Vagina (tissue), 2 donors: Measurements from ENCODE around the gene MTA1.

Source experiments
- POLR2A ChIP-seq, 2 donors: fragments of 450-650 bp; IDR thresholded peaks; one replicate each; pipeline ENCODE4 v1.6.1; 2017; ENCODE audit warnings: antibody characterized with exemption in 2 of 2, mild to moderate bottlenecking in 2 of 2, moderate library complexity in 2 of 2
- POLR2AphosphoS5 ChIP-seq, 2 donors: sonication (generic); formaldehyde crosslinking; IDR thresholded peaks; one replicate each; pipeline ENCODE4 v1.9.0; 2017; ENCODE audit warnings: antibody characterized with exemption in 2 of 2, mild to moderate bottlenecking in 2 of 2, low read depth in 1 of 2; ENCODE audit not compliant: insufficient read depth in 1 of 2
- TF ChIP-seq, protein P1 (sequence below), 3 experiments: fragments of 450-650 bp in 2 of 3; fragments of 200-600 bp in 1 of 3; sonication (generic) in 1 of 3; IDR thresholded peaks; one replicate each; pipeline ENCODE4 v1.5.1; 2017 to 2019; ENCODE audit warnings: antibody characterized with exemption in 3 of 3, mild to moderate bottlenecking in 2 of 3, moderate library complexity in 2 of 3

- TF ChIP-seq, protein P1, sequence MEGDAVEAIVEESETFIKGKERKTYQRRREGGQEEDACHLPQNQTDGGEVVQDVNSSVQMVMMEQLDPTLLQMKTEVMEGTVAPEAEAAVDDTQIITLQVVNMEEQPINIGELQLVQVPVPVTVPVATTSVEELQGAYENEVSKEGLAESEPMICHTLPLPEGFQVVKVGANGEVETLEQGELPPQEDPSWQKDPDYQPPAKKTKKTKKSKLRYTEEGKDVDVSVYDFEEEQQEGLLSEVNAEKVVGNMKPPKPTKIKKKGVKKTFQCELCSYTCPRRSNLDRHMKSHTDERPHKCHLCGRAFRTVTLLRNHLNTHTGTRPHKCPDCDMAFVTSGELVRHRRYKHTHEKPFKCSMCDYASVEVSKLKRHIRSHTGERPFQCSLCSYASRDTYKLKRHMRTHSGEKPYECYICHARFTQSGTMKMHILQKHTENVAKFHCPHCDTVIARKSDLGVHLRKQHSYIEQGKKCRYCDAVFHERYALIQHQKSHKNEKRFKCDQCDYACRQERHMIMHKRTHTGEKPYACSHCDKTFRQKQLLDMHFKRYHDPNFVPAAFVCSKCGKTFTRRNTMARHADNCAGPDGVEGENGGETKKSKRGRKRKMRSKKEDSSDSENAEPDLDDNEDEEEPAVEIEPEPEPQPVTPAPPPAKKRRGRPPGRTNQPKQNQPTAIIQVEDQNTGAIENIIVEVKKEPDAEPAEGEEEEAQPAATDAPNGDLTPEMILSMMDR (IDR thresholded peaks at IDR 0.05): peak; percentile 35 to 51 (median 37)
- TF ChIP-seq POLR2A (IDR thresholded peaks at IDR 0.05): peak in 1 of 2 donors; percentile 67
- TF ChIP-seq POLR2AphosphoS5 (IDR thresholded peaks at IDR 0.05; ENCODE audit: insufficient read depth in 1 of 2, low read depth in 1 of 2): peak; percentile 85 to 93
Measured at GRCh38 chr14:105490572-105491365, 71.1 kb downstream of the MTA1 start, which contains the start of gene TEDC1.
